OCI-LY7 (cell line): ENCODE data around the gene PFDN1. TPM values are rescaled to one million over a fixed set of nuclear protein-coding genes. Genes with fewer than 3 reads are reported as not detected.
"Not testable (repeated sequence)": the region's sequence is repeated elsewhere in the genome, so short reads cannot be mapped to it uniquely, and the experiment has no call there.

Experiments used
- BruUV-seq: library from RNA; stranded (reverse); fragments of 400-500 nt; replicated peaks from 2 replicates; lab custom pipeline; 2021; lab: Mats Ljungman, UMichigan
- CTCF ChIA-PET: fragments of 300-600 bp; sonication (Branson Sonifier 250); formaldehyde crosslinking; loops from one replicate; lab custom pipeline; 2022; ENCODE audit warnings: antibody characterized with exemption; ENCODE audit not compliant: unreplicated experiment; lab: Charles Lee
- POLR2A ChIA-PET: fragments of 300-600 bp; sonication (Branson Sonifier 250); formaldehyde crosslinking; loops from one replicate; lab custom pipeline; 2022; ENCODE audit warnings: antibody characterized with exemption; lab: Charles Lee
- DNase-seq: peaks from one replicate; pipeline ENCODE4 v3.0.0-alpha.2; 2015; ENCODE audit warnings: low spot score
- H2AFZ ChIP-seq: fragments of 200-600 bp; sonication (generic), shearing (Covaris generic); 2 replicates; pipeline ENCODE4 v1.6.1; 2014; ENCODE audit warnings: mild to moderate bottlenecking, antibody characterized with exemption, low read length, moderate library complexity
- H3K27ac ChIP-seq: fragments of 200-600 bp; sonication (generic); 2 replicates; pipeline ENCODE4 v1.5.1; 2014; ENCODE audit warnings: mixed run types, low read depth, mild to moderate bottlenecking, moderate library complexity, low read length, inconsistent platforms; ENCODE audit not compliant: poor library complexity, severe bottlenecking
- H3K36me3 ChIP-seq: fragments of 200-600 bp; sonication (generic); 2 replicates; pipeline ENCODE4 v1.6.1; 2014; ENCODE audit warnings: mild to moderate bottlenecking, antibody characterized with exemption, low read length, moderate library complexity, mixed read lengths; ENCODE audit not compliant: insufficient read depth
- H3K4me1 ChIP-seq: fragments of 200-600 bp; sonication (generic); 2 replicates; pipeline ENCODE4 v1.5.1; 2014; ENCODE audit warnings: mild to moderate bottlenecking, low read length; ENCODE audit not compliant: insufficient read depth, poor library complexity, severe bottlenecking
- H3K4me2 ChIP-seq: fragments of 200-600 bp; sonication (generic); 2 replicates; pipeline ENCODE4 v1.6.1; 2014; ENCODE audit warnings: mild to moderate bottlenecking, low read length
- H3K4me3 ChIP-seq: fragments of 200-600 bp; sonication (generic); 2 replicates; pipeline ENCODE4 v1.5.1; 2014; ENCODE audit warnings: mild to moderate bottlenecking, low read depth, low read length; ENCODE audit not compliant: poor library complexity, severe bottlenecking
- H3K79me2 ChIP-seq: fragments of 200-600 bp; sonication (generic); 2 replicates; pipeline ENCODE4 v1.6.1; 2016; ENCODE audit warnings: low read depth, mild to moderate bottlenecking, low read length, moderate library complexity, mixed read lengths; ENCODE audit not compliant: insufficient read depth
- H3K9me2 ChIP-seq: fragments of 200-600 bp; sonication (generic); 2 replicates; pipeline ENCODE4 v1.6.1; 2016; ENCODE audit warnings: mild to moderate bottlenecking, low read length, mixed read lengths; ENCODE audit not compliant: insufficient read depth
- H3K9me3 ChIP-seq: fragments of 200-600 bp; sonication (generic); 2 replicates; pipeline ENCODE4 v1.6.1; 2014; ENCODE audit warnings: mild to moderate bottlenecking, mixed run types, low read length, mixed read lengths
- H4K20me1 ChIP-seq: fragments of 200-600 bp; sonication (generic); 2 replicates; pipeline ENCODE4 v1.6.1; 2014; ENCODE audit warnings: mild to moderate bottlenecking, antibody characterized with exemption, low read length, moderate library complexity, mixed read lengths; ENCODE audit not compliant: insufficient read depth
- EZH2phosphoT487 ChIP-seq: fragments of 200-600 bp; sonication (generic); IDR thresholded peaks from 2 replicates; pipeline ENCODE4 v1.6.1; 2018; ENCODE audit warnings: low read depth, borderline replicate concordance, mild to moderate bottlenecking, mixed run types, antibody characterized with exemption, low read length, moderate library complexity, mixed read lengths
- intact Hi-C: fragments of 100-400 bp; cut with micrococcal nuclease; formaldehyde crosslinking; loops from one replicate; pipeline ENCODE4 v1.10.0; 2022; ENCODE audit not compliant: unreplicated experiment
- total RNA-seq, 2 experiments: library from RNA; depleted of rRNA in 1 of 2; stranded (reverse); fragments of >200 nt in 1 of 2; shearing (Covaris generic) in 1 of 2; gene quantifications; 2 replicates each; pipeline ENCODE4 v1.2.3, GENCODE V29; 2014 to 2022
- TF ChIP-seq, protein P1 (sequence below): fragments of 200-600 bp; sonication (generic); conservative IDR thresholded peaks from 2 replicates; pipeline ENCODE4 v1.5.1; 2014; ENCODE audit warnings: mild to moderate bottlenecking, antibody characterized with exemption, low read length, moderate library complexity, mixed read lengths

PFDN1 gene
- total RNA-seq, 2 experiments from 2014 or later = 51.3 to 73.9 TPM

DNA sequence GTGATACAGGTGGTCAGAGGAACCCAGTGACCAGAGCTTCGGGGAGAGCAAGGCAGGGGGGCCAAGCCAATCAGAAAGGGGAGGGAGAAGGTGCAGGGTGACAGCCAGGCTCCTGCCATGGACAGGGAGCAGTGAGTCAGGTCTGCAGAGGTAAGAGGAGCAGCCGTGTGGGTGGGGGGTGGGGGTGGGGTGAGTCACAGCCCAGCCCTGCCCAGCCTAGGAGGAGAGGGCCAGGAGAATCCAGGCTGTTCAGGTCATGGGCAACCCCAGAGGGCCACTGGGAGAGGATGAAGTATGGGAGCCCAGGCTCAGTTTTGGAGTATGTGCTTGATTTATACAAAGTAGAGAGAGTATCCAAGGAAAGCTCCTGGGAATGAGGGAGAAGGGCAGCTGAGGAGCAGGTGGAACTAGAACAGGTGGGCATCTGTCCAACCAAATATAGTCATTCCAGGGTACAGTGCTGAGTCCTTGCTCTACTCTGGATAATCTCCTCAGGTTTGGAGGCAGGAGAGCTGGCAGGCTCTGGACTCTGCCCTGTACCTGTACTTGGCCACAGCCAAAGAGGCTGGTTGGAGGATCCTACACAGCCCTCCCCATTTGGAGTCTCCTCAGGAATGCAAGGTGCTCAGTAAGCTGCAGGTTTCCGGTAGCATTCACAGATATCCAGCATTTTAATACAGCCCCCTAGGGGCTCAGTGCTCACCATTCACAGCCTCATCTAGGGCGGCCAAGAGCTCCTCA is 42.0 kb upstream of the PFDN1 start:
- TF ChIP-seq EZH2phosphoT487 = no peak
- TF ChIP-seq, protein P1, sequence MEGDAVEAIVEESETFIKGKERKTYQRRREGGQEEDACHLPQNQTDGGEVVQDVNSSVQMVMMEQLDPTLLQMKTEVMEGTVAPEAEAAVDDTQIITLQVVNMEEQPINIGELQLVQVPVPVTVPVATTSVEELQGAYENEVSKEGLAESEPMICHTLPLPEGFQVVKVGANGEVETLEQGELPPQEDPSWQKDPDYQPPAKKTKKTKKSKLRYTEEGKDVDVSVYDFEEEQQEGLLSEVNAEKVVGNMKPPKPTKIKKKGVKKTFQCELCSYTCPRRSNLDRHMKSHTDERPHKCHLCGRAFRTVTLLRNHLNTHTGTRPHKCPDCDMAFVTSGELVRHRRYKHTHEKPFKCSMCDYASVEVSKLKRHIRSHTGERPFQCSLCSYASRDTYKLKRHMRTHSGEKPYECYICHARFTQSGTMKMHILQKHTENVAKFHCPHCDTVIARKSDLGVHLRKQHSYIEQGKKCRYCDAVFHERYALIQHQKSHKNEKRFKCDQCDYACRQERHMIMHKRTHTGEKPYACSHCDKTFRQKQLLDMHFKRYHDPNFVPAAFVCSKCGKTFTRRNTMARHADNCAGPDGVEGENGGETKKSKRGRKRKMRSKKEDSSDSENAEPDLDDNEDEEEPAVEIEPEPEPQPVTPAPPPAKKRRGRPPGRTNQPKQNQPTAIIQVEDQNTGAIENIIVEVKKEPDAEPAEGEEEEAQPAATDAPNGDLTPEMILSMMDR = peak; percentile 33; the same call in 1 of the 2 replicates
- no peaks in the 10 kb centered on the region for H3K79me2 ChIP-seq
- peak overlapping the region; percentile 79; the same call in 1 of the 2 replicates for H3K4me2 ChIP-seq
- H3K36me3 ChIP-seq = peaks cover 3% of the 10 kb centered on the region; the same call in 1 of the 2 replicates
- no TSS peak for BruUV-seq
- CTCF ChIA-PET = interaction anchor here (0.6 to 4.5 kb wide), 5 partner anchors 8 to 100 kb away, joined by 3 to 99 read pairs (median 8); no protein-coding TSS in a partner anchor
- no peak overlapping the region for H2AFZ ChIP-seq
- peaks cover 81% of the 10 kb centered on the region for H3K4me1 ChIP-seq
- no peaks in the 10 kb centered on the region for H3K9me2 ChIP-seq
- peak; percentile 40 for DNase-seq
- H3K27ac ChIP-seq = no peak overlapping the region
- H4K20me1 ChIP-seq = no peaks in the 10 kb centered on the region
- peak overlapping the region; percentile 69 for H3K4me3 ChIP-seq
- intact Hi-C loops = loop anchor here (5.0 kb wide), 2 partner anchors 63 to 238 kb away; no protein-coding TSS in a partner anchor
- no peaks in the 10 kb centered on the region for H3K9me3 ChIP-seq
- POLR2A ChIA-PET = interaction anchor here (0.5 to 4.2 kb wide), 25 partner anchors 10 to 1186 kb away, joined by 3 to 58 read pairs (median 4); partner anchors contain the start of genes PFDN1 and SLC4A9

DNA sequence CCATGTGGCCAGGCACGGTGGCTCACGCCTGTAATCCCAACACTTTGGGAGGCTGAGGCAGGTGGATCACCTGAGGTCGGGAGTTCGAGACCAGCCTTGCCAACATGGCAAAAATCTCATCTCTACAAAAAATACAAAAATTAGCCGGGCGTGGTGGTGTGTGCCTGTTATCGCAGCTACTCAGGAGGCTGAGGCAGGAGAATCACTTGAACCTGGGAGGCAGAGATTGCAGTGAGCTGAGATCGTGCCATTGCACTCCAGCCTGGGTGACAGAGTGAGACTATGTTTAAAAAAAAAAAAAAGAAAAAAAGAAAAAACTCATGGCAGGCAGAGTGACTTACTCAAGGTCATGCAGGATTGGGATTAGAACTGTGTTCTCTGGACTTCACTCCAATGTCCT is 40.9 kb upstream of the PFDN1 start:
- DNase-seq, H3K9me3 ChIP-seq, H4K20me1 ChIP-seq, H3K79me2 ChIP-seq, H3K9me2 ChIP-seq, H2AFZ ChIP-seq, H3K27ac ChIP-seq, H3K36me3 ChIP-seq, H3K4me3 ChIP-seq, intact Hi-C loops: not testable (repeated sequence)
- H3K4me2 ChIP-seq = peak overlapping the region; percentile 79; the same call in 1 of the 2 replicates
- ChIA-PET POLR2A (interaction anchor here (0.6 to 4.2 kb wide), 14 partner anchors 14 to 145 kb away, joined by 3 to 25 read pairs (median 4); partner anchors contain the start of genes PFDN1 and SLC4A9), CTCF (interaction anchor here (1.0 to 4.2 kb wide), 2 partner anchors 11 to 76 kb away, joined by 3 to 31 read pairs; no protein-coding TSS in a partner anchor)
- peaks cover 75% of the 10 kb centered on the region for H3K4me1 ChIP-seq
- BruUV-seq = TSS peak; percentile 45

DNA sequence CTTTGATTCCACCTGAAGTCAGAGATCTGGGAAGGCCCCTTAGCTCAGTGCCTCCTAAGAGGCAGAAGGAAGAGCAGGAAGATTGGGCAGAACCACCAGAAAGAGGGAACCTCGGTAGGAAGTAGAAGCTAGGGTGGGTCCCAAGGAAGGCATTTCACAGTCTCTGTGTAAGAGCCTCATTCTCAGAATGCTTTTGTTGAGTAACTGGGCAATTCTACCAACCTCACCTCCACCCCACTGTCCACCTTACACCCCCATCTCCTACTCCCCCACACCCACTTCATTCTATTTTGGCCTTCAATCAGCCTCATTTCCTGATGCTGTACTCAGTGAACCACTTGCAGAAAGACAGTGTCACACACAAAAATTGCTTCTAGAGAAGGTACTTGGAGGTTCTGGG is 40.0 kb upstream of the PFDN1 start:
- no TSS peak for BruUV-seq
- no peaks in the 10 kb centered on the region for H3K79me2 ChIP-seq
- peak; percentile 34 for DNase-seq
- H3K4me1 ChIP-seq = peaks cover 65% of the 10 kb centered on the region
- ChIA-PET POLR2A (interaction anchor here (0.6 to 4.2 kb wide), 7 partner anchors 15 to 1389 kb away, joined by 3 to 25 read pairs (median 4); partner anchors contain the start of gene PFDN1), CTCF (interaction anchor here (1.4 to 4.2 kb wide), 2 partner anchors 9 to 75 kb away, joined by 4 to 31 read pairs; no protein-coding TSS in a partner anchor)
- H3K4me2 ChIP-seq = peak overlapping the region; percentile 61
- H3K9me3 ChIP-seq = no peaks in the 10 kb centered on the region
- TF ChIP-seq, protein P1 = no peak
- TF ChIP-seq EZH2phosphoT487 = no peak
- H3K4me3 ChIP-seq = peak overlapping the region; percentile 16
- no peaks in the 10 kb centered on the region for H4K20me1 ChIP-seq
- peak overlapping the region; percentile 50 for H3K27ac ChIP-seq
- H2AFZ ChIP-seq = peak overlapping the region; percentile 89
- intact Hi-C loops = no loop called here
- peaks cover 3% of the 10 kb centered on the region; the same call in 1 of the 2 replicates for H3K36me3 ChIP-seq
- H3K9me2 ChIP-seq = no peaks in the 10 kb centered on the region
